ENCODE results near the gene XYLT1.

The XYLT1 gene

DNA sequence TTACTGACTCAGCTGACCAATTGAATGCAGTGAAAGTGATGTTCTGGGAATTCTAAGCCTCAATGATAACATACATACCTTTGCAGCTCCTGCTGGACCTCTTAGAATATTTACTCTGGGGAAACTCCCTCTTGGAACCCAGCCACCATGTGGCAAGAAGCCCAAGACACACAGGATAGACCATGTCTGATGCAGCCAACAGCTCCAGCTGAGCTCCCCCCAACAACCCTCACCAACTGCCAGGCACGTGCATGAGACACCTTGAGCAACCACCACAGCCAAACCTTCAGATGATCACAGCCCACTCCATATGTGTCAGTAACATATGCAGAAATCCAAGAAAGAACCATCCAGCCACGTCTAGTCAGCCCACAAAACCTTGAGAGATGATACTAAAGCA lies 53.0 kb downstream of the XYLT1 start:
- no peak overlapping the region for H3K9ac ChIP-seq (ENCODE audit: low read depth, low read length, poor library complexity, severe bottlenecking)
- peaks cover 59% of the 10 kb centered on the region for H4K20me1 ChIP-seq (ENCODE audit: insufficient read depth, low read length, poor library complexity, severe bottlenecking)
- no peaks in the 10 kb centered on the region for H3K9me3 ChIP-seq (ENCODE audit: insufficient read depth, low read depth, low read length)
- H3K27me3 ChIP-seq (ENCODE audit: insufficient read depth, low read length, poor library complexity, severe bottlenecking): no peaks in the 10 kb centered on the region
- H3F3A ChIP-seq (ENCODE audit: low read depth): no peaks in the 10 kb centered on the region
- H2AFZ ChIP-seq (ENCODE audit: low read length): no peak overlapping the region
- H3K4me3 ChIP-seq (ENCODE audit: low read length, poor library complexity, severe bottlenecking): no peak overlapping the region
- H3K4me1 ChIP-seq (ENCODE audit: insufficient read depth, low read length, poor library complexity, severe bottlenecking): peaks cover 50% of the 10 kb centered on the region
- H3K4me2 ChIP-seq (ENCODE audit: low read depth, low read length, poor library complexity, severe bottlenecking): no peak overlapping the region
- no peak for TF ChIP-seq EZH2phosphoT487 (IDR thresholded peaks at IDR 0.05; ENCODE audit: borderline replicate concordance)
- TF ChIP-seq, protein P1, sequence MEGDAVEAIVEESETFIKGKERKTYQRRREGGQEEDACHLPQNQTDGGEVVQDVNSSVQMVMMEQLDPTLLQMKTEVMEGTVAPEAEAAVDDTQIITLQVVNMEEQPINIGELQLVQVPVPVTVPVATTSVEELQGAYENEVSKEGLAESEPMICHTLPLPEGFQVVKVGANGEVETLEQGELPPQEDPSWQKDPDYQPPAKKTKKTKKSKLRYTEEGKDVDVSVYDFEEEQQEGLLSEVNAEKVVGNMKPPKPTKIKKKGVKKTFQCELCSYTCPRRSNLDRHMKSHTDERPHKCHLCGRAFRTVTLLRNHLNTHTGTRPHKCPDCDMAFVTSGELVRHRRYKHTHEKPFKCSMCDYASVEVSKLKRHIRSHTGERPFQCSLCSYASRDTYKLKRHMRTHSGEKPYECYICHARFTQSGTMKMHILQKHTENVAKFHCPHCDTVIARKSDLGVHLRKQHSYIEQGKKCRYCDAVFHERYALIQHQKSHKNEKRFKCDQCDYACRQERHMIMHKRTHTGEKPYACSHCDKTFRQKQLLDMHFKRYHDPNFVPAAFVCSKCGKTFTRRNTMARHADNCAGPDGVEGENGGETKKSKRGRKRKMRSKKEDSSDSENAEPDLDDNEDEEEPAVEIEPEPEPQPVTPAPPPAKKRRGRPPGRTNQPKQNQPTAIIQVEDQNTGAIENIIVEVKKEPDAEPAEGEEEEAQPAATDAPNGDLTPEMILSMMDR (conservative IDR thresholded peaks at IDR 0.05; ENCODE audit: low read length): no peak
- peaks cover 100% of the 10 kb centered on the region for H3K79me2 ChIP-seq (ENCODE audit: insufficient read depth, low read length)
- H3K9me2 ChIP-seq (replicated peaks; ENCODE audit: low read depth, low read length): no peaks in the 10 kb centered on the region
- H3K36me3 ChIP-seq (ENCODE audit: insufficient read depth, low read length): peaks cover 27% of the 10 kb centered on the region; the same call in 1 of the 2 replicates

DNA sequence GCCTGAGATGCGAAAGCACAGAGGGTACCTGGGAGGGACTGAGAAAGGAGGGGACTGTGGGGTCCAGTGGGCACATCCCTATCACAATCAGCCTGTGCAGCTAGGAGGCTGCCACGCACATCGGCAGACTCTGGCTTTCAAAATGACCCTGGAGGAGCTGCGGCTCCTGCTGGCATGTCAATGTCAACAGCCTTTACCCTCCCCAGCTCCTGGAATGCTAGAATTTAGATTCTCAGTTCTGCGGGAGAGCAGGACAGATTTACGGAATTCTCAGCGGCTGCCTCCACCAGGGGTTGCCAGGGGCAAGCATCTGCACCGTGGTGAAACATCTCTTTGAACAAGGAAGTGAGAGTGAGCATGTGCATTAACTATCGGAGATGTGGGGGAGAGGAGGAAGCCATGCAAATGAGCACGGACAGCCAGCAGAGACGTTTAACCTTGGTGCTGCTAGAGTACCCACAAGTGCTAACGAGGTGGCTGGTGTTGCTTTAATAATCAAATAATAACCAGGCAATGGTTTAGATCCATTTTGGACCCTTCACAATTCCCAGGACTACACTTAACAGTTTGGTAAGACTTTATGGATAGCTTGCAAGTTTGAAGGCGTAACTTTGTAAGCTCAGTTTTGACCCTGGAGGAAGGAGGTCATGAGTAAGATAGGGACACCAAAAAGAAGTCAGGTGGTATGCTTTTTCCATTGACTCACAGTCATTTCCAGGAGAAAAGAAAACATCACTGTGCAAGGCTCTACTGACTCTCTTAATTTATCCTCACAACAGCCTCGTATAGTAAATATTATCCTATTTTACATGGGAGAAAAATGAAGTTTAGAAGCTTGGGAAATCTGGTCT lies 54.1 kb downstream of the XYLT1 start:
- Histone ChIP-seq H2AFZ (ENCODE audit: low read length) (no peak overlapping the region), H3K4me3 (ENCODE audit: low read length, poor library complexity, severe bottlenecking) (peak overlapping the region; percentile 40), H3K27me3 (ENCODE audit: insufficient read depth, low read length, poor library complexity, severe bottlenecking) (no peaks in the 10 kb centered on the region), H3K9me3 (ENCODE audit: insufficient read depth, low read depth, low read length) (no peaks in the 10 kb centered on the region), H3K36me3 (ENCODE audit: insufficient read depth, low read length) (peaks cover 29% of the 10 kb centered on the region; the same call in 1 of the 2 replicates), H4K20me1 (ENCODE audit: insufficient read depth, low read length, poor library complexity, severe bottlenecking) (peaks cover 66% of the 10 kb centered on the region), H3K4me1 (ENCODE audit: insufficient read depth, low read length, poor library complexity, severe bottlenecking) (peaks cover 46% of the 10 kb centered on the region), H3F3A (ENCODE audit: low read depth) (no peaks in the 10 kb centered on the region), H3K9ac (ENCODE audit: low read depth, low read length, poor library complexity, severe bottlenecking) (peak overlapping the region; percentile 20), H3K79me2 (ENCODE audit: insufficient read depth, low read length) (peaks cover 100% of the 10 kb centered on the region), H3K9me2 (replicated peaks; ENCODE audit: low read depth, low read length) (no peaks in the 10 kb centered on the region), H3K4me2 (ENCODE audit: low read depth, low read length, poor library complexity, severe bottlenecking) (peak overlapping the region; percentile 62)
- TF ChIP-seq, protein P1 (conservative IDR thresholded peaks at IDR 0.05; ENCODE audit: low read length): 0 out of 2 replicates have a peak, but pooled peaks have one; percentile 9
- TF ChIP-seq EZH2phosphoT487 (IDR thresholded peaks at IDR 0.05; ENCODE audit: borderline replicate concordance): no peak

DNA sequence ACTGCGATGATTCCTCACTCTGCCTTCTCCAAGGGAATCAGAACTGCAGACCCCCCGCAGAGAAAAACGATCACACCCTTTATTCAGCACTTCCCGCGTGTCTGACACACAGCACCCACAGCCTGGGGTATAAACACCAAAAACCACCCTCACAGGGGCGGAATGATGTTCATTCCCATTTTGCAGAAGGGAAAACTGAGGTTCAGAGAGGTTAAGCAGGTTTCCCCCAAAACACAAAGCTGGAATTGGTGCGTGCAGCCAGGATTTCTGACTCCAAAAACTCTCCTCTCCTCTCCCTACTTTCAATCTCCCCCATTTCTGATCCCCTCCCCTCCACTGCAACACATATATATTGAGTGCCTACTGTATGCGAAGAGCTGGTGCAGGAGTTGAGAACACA lies 55.8 kb downstream of the XYLT1 start:
- no peaks in the 10 kb centered on the region for H3K27me3 ChIP-seq (ENCODE audit: insufficient read depth, low read length, poor library complexity, severe bottlenecking)
- peaks cover 64% of the 10 kb centered on the region for H4K20me1 ChIP-seq (ENCODE audit: insufficient read depth, low read length, poor library complexity, severe bottlenecking)
- H3F3A ChIP-seq (ENCODE audit: low read depth): no peaks in the 10 kb centered on the region
- peaks cover 100% of the 10 kb centered on the region for H3K79me2 ChIP-seq (ENCODE audit: insufficient read depth, low read length)
- no peak overlapping the region for H3K4me2 ChIP-seq (ENCODE audit: low read depth, low read length, poor library complexity, severe bottlenecking)
- H3K9me2 ChIP-seq (replicated peaks; ENCODE audit: low read depth, low read length): no peaks in the 10 kb centered on the region
- no peak overlapping the region for H3K9ac ChIP-seq (ENCODE audit: low read depth, low read length, poor library complexity, severe bottlenecking)
- peaks cover 30% of the 10 kb centered on the region for H3K4me1 ChIP-seq (ENCODE audit: insufficient read depth, low read length, poor library complexity, severe bottlenecking)
- H3K36me3 ChIP-seq (ENCODE audit: insufficient read depth, low read length): peaks cover 32% of the 10 kb centered on the region; the same call in 1 of the 2 replicates
- H3K4me3 ChIP-seq (ENCODE audit: low read length, poor library complexity, severe bottlenecking): no peak overlapping the region
- H3K9me3 ChIP-seq (ENCODE audit: insufficient read depth, low read depth, low read length): no peaks in the 10 kb centered on the region
- TF ChIP-seq, protein P1 (conservative IDR thresholded peaks at IDR 0.05; ENCODE audit: low read length): no peak
- TF ChIP-seq EZH2phosphoT487 (IDR thresholded peaks at IDR 0.05; ENCODE audit: borderline replicate concordance): no peak
- H2AFZ ChIP-seq (ENCODE audit: low read length): no peak overlapping the region

All from Loucy (cell line).